Glomerular endothelial cell (primary cell): ENCODE data around the gene PRR11. TPM values are rescaled to one million over a fixed set of nuclear protein-coding genes. Genes with fewer than 3 reads are reported as not detected.
"Not testable (repeated sequence)": the region's sequence is repeated elsewhere in the genome, so short reads cannot be mapped to it uniquely, and the experiment has no call there.

ENCODE experiments used
- DNase-seq: peaks from one replicate; pipeline ENCODE4 v3.0.0-alpha.2; 2011; ENCODE audit warnings: low read depth, low spot score; ENCODE audit errors: extremely low read depth
- total RNA-seq: library from RNA; depleted of rRNA; stranded (reverse); fragments of >200 nt; gene quantifications from 2 replicates; pipeline ENCODE4 v1.2.3, GENCODE V29; 2015

PRR11 gene
- total RNA-seq, 1 donor from 2014 or later: 19.7 TPM

GRCh38 chr17:59199398-59199797, 43.9 kb downstream of the PRR11 start:
- no peak for DNase-seq

GRCh38 chr17:59202320-59202719, 46.8 kb downstream of the PRR11 start:
- DNase-seq: no peak

- no peak for DNase-seq
Observed at GRCh38 chr17:59219370-59219769, 63.8 kb downstream of the PRR11 start.

- peak; percentile 3 for DNase-seq
Observed at GRCh38 chr17:59219992-59220327, 64.4 kb downstream of the PRR11 start.

- DNase-seq: peak; percentile 57
Observed at GRCh38 chr17:59220328-59221158, 65.0 kb downstream of the PRR11 start, which contains the start of gene GDPD1. Gene GDPD1 (plus strand): TSS chr17:59220511. CDS start chr17:59220610, 99 bp downstream.

GRCh38 chr17:59221159-59221847, 65.8 kb downstream of the PRR11 start:
- DNase-seq: no peak

- DNase-seq: no peak
Observed at GRCh38 chr17:59223813-59224212, 68.3 kb downstream of the PRR11 start.

- not testable (repeated sequence) for DNase-seq
Observed at GRCh38 chr17:59228588-59228987, 73.0 kb downstream of the PRR11 start.

GRCh38 chr17:59230764-59231163, 75.2 kb downstream of the PRR11 start:
- no peak for DNase-seq

- no peak for DNase-seq
Observed at GRCh38 chr17:59234631-59235030, 79.1 kb downstream of the PRR11 start.

- DNase-seq: no peak
Observed at GRCh38 chr17:59238906-59239305, 83.4 kb downstream of the PRR11 start.

- DNase-seq: no peak
Observed at GRCh38 chr17:59244081-59244480, 88.5 kb downstream of the PRR11 start.

Other genes starting within 250 kb of the PRR11 start
- 26.3 and 36.4 TPM in 2 replicates for gene TRIM37, start 48.9 kb upstream of the PRR11 start, total RNA-seq
- 32.3 and 39.0 TPM in 2 replicates for gene SKA2, start 560 bp upstream of the PRR11 start, total RNA-seq
- 15.3 and 16.9 TPM in 2 replicates for gene SMG8, start 54.3 kb downstream of the PRR11 start, total RNA-seq
- 3.0 and 6.3 TPM in 2 replicates for gene GDPD1, start 64.8 kb downstream of the PRR11 start, total RNA-seq
- 41.3 and 76.7 TPM in 2 replicates for gene YPEL2, start 175.9 kb downstream of the PRR11 start, total RNA-seq